ENCODE data around the gene RINL. TPM values are rescaled to one million over a fixed set of nuclear protein-coding genes. Genes with fewer than 3 reads are reported as not detected.
"Not testable (repeated sequence)": the region's sequence is repeated elsewhere in the genome, so short reads cannot be mapped to it uniquely, and the experiment has no call there.

Gene RINL
- total RNA-seq, 1 donor from 2014 or later, result 8.3 TPM

- TF ChIP-seq CTCF (IDR thresholded peaks at IDR 0.05), result no peak
- Histone ChIP-seq H3K36me3 (peaks cover 48% of the 10 kb centered on the region), H3K27ac (peak overlapping the region; percentile 32), H3K9me3 (no peaks in the 10 kb centered on the region), H3K27me3 (ENCODE audit: low read depth) (no peaks in the 10 kb centered on the region), H3K4me1 (peaks cover 20% of the 10 kb centered on the region), H3K4me3 (no peak overlapping the region)
- no peak for DNase-seq
- intact Hi-C loops (cut with DNase I), result no loop called here
- peak in 1 of 2 donors; percentile 17 for ATAC-seq
These were observed 15.3 kb upstream of the RINL start for GRCh38 chr19:38893341-38893771.

GRCh38 chr19:38892841-38893240, 14.8 kb upstream of the RINL start:
- Histone ChIP-seq H3K36me3 (peaks cover 53% of the 10 kb centered on the region), H3K4me3 (no peak overlapping the region), H3K4me1 (peaks cover 14% of the 10 kb centered on the region), H3K9me3 (no peaks in the 10 kb centered on the region), H3K27me3 (ENCODE audit: low read depth) (no peaks in the 10 kb centered on the region), H3K27ac (peak overlapping the region; percentile 32)
- no peak for DNase-seq
- intact Hi-C loops (cut with DNase I), result no loop called here
- no peak for TF ChIP-seq CTCF (IDR thresholded peaks at IDR 0.05)
- no peak for ATAC-seq

GRCh38 chr19:38891771-38892170, 13.7 kb upstream of the RINL start:
- H3K4me1 ChIP-seq, result peaks cover 12% of the 10 kb centered on the region
- H3K27me3 ChIP-seq (ENCODE audit: low read depth), result no peaks in the 10 kb centered on the region
- DNase-seq (no peak), ATAC-seq (no peak)
- intact Hi-C loops (cut with DNase I), result no loop called here
- no peaks in the 10 kb centered on the region for H3K9me3 ChIP-seq
- H3K27ac ChIP-seq, result no peak overlapping the region
- peaks cover 59% of the 10 kb centered on the region for H3K36me3 ChIP-seq
- H3K4me3 ChIP-seq, result no peak overlapping the region
- no peak for TF ChIP-seq CTCF (IDR thresholded peaks at IDR 0.05)

GRCh38 chr19:38890686-38891085, 12.6 kb upstream of the RINL start:
- Histone ChIP-seq H3K4me1 (peaks cover 12% of the 10 kb centered on the region), H3K27me3 (ENCODE audit: low read depth) (no peaks in the 10 kb centered on the region), H3K36me3 (peaks cover 66% of the 10 kb centered on the region), H3K27ac (no peak overlapping the region), H3K9me3 (no peaks in the 10 kb centered on the region), H3K4me3 (no peak overlapping the region)
- intact Hi-C loops (cut with DNase I), result no loop called here
- no peak for TF ChIP-seq CTCF (IDR thresholded peaks at IDR 0.05)
- DNase-seq, result no peak
- ATAC-seq, result no peak

- no peaks in the 10 kb centered on the region for H3K27me3 ChIP-seq (ENCODE audit: low read depth)
- no peaks in the 10 kb centered on the region for H3K9me3 ChIP-seq
- ATAC-seq, result no peak
- no peak overlapping the region for H3K27ac ChIP-seq
- no peak for TF ChIP-seq CTCF (IDR thresholded peaks at IDR 0.05)
- intact Hi-C loops (cut with DNase I), result no loop called here
- H3K36me3 ChIP-seq, result peaks cover 66% of the 10 kb centered on the region
- H3K4me1 ChIP-seq, result peaks cover 12% of the 10 kb centered on the region
- H3K4me3 ChIP-seq, result no peak overlapping the region
- no peak for DNase-seq
These were observed 11.7 kb upstream of the RINL start for GRCh38 chr19:38889803-38890202.

- ATAC-seq (no peak), DNase-seq (no peak)
- intact Hi-C loops (cut with DNase I), result no loop called here
- no peak overlapping the region for H3K4me3 ChIP-seq
- H3K36me3 ChIP-seq, result peaks cover 66% of the 10 kb centered on the region
- H3K9me3 ChIP-seq, result no peaks in the 10 kb centered on the region
- TF ChIP-seq CTCF (IDR thresholded peaks at IDR 0.05), result no peak
- H3K27me3 ChIP-seq (ENCODE audit: low read depth), result no peaks in the 10 kb centered on the region
- H3K27ac ChIP-seq, result no peak overlapping the region
- peaks cover 9% of the 10 kb centered on the region for H3K4me1 ChIP-seq
These were observed 10.8 kb upstream of the RINL start for GRCh38 chr19:38888876-38889275.

GRCh38 chr19:38884691-38885090, 6.6 kb upstream of the RINL start:
- H3K9me3 ChIP-seq; H3K27ac ChIP-seq; intact Hi-C loops (cut with DNase I); H3K27me3 ChIP-seq (ENCODE audit: low read depth); H3K4me1 ChIP-seq; DNase-seq; ATAC-seq; H3K4me3 ChIP-seq: not testable (repeated sequence)
- peaks cover 71% of the 10 kb centered on the region for H3K36me3 ChIP-seq

Measured in lower lobe of right lung (tissue), 2 donors.